Measurements from ENCODE around the gene ADGRG6.
"Not testable (repeated sequence)": the region's sequence is repeated elsewhere in the genome, so short reads cannot be mapped to it uniquely, and the experiment has no call there.

Gene ADGRG6

DNA sequence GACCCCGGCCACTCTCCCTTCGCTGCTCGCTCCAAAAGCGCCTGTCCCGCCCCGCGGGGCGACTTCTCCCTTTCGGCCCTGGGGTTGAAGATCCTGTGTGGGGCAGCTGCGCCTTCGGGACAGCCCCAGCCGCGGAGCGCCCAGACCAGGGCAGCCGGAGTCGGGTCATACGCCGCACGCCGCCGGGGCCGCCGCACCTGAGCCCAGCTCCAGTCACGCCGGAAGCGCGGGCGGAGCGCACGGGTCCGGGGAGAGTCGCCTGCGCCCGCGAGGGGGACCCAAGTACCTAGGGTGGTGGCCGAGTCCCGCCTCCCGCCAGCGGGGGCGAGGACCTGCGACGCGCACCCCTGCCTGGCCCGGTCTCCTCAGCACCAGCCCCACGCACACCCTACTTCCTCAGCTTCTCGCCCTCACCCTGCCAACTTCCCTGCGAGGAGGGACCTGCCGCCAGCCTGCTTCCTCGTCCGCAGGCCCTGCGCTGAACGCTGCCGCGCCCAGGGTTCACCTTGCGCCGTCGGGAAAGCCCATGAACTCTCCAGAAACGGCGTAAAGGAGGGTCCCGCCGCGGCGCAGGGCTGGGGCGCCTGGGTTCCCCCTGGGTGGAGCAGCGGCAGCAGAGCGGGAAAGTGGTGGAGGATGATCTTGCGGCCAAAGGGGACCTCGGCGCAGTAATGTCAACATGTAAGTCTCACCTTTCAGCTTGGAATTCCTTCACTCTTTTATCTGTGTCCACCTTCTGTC is at the start of gene ADGRG6:
ADGRG6 (plus strand) TSS at position 357 of the 741 bp plus-strand sequence; CDS start at position 680, 323 bp downstream.
- DNase-seq (ENCODE audit: low read depth), result no peak

DNA sequence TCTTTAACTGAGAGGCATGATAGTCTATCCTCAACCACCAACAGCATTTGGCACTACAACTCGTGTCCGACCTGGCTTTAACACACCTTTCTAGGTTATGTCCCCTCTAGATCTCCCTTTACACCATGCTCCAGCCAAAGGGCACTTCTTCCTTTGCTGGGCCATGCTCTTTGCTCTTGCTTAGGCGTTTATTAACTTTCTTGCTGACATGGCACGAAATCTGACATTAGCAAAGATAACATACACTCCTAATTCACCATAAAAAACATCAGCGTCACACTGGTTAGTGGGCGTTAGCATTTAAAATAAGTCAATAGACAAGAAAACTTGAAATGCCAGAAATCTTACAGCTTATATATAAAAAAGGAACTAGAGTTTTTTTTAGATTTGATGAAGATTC is 47.3 kb upstream of the ADGRG6 start:
- DNase-seq (ENCODE audit: low read depth), result no peak

DNA sequence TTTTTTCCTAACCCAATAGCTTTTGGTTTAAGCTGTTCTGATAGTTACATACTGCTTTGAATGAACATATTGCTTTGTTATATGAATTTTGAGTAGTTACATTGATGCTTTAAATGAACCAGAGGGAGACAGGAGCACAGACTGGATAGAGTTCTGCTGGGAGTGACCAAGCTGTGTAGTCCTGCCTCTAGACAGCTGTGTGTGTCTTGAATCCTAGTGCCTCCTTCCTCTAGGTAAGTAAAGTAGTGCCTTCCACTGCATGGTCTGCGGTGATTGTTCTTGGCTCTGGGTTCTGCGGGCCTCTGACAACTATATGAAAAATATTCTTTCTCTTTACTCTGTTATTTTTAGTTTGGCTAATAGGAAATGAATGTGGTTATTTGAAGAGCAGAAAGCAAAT is 46.0 kb upstream of the ADGRG6 start:
- no peak for DNase-seq (ENCODE audit: low read depth)

DNA sequence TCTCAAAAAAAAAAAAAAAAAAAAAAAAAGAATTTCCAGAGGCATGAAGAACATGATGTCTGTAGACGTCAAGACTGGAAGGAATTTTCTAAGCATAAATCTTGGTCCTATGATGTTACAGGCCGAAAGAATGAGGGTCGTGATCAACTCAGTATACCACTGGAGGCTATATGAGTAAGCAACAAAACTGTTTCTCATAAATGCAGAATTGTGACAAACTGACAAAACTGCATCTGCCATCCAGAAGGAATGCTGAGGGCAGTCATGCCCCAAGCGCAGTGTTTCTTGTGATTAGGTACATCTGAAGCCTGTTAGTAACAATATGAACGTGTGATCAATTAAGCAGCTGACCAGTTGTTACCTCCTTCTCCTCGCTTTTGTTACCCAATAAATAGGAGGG is 43.5 kb upstream of the ADGRG6 start:
- no peak for DNase-seq (ENCODE audit: low read depth)

DNA sequence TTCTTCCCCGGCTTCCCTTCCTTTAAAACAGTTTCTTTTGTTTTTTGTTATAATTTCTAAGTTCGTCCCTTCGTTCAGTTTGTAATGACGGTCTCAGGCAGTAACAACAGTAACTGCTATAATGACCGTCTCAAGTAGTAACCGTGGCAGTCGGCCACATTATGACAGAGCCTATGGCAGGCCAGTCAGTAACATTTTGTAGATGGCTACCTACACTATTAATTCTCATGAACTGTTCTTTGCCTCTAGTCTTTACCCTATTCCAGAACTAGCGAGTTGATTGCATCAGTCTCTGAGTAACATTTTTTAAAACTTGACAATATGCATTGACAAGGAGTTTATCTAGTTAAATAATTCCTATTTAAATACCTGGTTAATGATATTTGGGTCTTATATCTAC is 43.0 kb upstream of the ADGRG6 start:
- DNase-seq (ENCODE audit: low read depth), result no peak

DNA sequence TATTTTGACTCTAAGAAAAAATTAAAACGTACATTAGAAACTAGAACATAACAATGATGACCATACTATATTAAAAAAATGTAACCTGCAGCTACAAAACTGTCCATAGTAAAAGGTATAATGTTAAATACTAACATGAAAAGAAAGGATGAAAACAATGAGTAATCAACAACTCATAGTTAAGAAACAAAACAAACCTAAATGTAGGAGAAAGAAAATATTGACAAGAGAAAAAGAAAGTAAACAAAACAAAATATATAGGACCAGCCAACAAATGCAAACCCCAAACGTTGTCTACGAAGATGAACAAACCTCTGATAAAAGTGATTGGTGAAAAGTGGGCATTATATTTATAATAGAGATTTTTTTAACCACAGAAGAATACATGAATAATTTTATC is 41.1 kb upstream of the ADGRG6 start:
- no peak for DNase-seq (ENCODE audit: low read depth)

DNA sequence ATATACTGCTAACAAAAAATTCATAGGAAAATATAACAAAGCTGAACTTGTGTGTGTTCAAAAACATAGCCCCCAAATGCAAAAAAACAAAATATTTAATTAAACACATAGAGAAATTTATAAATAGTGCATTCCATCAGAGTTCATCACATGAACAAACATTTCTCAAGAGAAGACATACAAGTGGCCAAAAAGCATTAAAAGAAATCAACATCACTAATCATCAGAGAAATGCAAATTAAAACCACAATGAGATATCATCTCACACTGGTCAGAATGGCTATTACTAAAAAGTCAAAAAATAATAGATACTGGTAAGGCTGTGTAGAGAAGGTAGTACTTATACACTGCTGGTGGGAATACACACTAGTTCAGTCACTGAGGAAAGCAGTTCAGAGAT is 39.6 kb upstream of the ADGRG6 start:
- DNase-seq (ENCODE audit: low read depth), result no peak

DNA sequence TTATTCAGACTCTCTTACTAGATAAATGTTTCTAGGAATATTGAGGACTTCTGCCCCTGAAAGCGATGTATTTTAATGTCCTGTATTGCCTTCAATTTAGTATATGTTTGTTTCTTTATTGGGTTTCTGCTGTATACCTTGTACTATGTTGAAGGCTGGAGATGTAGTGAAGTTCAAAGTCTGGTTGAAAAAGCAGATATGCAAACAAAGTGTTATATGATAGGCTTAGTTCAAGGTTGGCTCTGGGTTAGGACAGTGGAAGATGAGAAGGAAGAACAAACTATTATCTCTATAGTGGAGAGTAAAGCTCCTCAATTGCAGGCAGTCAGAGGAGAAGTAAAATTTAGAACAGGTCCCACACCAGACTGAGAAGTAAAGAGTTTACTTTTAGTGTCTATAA is 36.3 kb upstream of the ADGRG6 start:
- no peak for DNase-seq (ENCODE audit: low read depth)

DNA sequence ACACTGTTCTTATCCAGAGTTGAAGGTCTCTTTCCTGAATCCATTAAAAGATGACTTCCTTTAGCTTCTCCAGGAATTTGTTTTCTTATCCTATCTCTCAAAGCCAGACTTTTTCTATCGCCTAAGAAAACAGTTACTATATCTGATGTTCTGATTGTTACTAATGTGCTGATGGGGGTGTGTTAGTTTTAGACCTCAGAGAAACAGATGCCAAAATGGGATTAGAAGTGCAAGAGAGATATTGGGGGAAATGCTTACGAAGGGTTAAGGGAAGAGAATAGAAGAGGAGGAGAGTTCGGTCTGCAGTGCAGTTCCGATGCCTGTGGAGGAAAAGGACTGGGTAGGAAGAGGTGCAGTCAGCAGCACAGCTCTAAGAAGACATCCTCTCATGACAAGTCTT is 35.7 kb upstream of the ADGRG6 start:
- DNase-seq (ENCODE audit: low read depth), result no peak

DNA sequence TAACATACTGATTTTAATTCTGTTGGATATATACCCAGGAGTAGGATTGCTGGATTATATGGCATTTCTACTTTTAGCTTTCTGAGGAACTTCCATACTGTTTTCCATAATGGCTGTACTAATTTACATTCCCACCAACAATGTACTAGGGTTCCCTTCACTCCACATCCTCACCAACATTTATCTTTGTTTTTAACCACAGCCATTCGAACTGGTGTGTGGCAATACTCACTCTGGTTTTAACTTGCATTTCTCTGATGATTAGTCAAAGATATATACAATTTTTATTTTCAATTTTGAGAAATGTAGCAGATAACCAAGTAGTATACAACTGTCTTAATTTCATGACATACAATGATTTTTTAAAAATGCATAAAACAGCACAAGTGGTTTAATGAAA is 30.3 kb upstream of the ADGRG6 start:
- DNase-seq (ENCODE audit: low read depth), result no peak

DNA sequence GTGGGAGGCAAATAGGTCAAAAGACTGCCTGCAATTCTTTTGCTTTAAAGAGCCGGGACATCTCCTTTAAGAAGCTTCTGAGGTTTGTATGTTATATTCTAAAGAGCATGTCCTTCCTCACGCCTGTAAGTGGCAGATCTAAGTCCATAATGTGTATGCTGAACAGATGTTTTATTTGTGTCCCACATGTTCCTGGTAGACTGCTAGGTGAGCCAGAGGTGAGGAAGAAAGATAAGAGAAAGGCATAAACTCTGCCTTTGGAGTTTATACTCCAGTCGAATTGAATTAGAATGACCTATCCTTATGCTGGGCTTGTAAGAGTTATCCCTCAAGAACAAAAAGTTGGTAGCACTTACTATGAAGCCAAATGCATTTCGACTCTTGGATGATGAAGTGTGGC is 27.2 kb upstream of the ADGRG6 start:
- no peak for DNase-seq (ENCODE audit: low read depth)

DNA sequence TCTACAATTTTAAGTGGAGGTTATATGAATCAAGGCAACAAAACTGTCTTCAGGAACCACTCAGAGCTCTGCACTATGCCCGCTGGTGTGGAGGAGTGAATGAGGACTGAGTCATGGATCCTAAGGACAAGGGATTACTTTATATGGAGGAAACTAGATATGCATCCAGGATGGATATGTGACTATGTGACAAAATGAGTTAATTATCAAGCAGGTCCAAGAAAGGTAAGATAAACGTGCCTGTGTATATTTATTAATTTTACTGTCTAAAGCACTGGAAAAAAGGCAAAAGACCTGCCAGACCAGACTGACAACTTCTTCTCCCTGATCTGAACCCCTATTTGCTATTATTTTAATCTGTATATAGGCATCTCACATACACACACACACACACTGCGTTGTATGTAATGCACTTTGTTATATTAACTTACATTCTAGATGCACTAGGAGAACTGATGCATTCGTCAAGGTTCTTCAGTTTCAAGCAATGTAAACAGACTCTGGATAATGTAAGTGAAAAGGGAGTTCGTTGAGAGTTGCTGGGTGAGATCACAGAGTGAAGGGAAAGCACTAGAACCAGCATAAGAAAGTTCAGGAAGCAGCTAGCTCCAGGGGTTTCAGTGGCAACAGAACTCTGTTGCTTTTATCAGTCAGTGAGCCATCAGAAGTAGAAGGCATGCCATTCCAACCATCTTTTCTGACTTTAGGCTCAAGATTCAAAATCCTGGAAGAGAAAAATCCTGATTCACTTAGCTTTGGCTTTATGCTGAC is 26.4 kb upstream of the ADGRG6 start:
- DNase-seq (ENCODE audit: low read depth), result no peak

DNA sequence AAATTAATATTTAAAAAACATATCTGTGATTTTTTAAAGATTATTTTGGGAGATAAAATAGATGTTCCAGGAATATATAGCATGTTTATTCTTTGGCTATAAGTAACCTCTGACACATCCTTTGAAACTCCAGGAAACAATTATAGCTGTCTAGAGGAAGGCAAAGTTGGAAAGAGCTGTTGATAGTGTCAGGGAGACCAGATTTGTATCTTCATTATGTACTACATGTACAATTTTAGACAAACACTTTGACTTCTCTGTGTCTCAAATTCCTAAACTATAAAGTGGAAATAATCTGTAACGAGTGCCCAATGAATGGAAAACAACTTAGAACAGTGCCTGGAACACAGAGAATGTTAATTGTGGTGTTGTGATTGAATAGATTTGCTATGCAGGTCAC is 25.6 kb upstream of the ADGRG6 start:
- no peak for DNase-seq (ENCODE audit: low read depth)

DNA sequence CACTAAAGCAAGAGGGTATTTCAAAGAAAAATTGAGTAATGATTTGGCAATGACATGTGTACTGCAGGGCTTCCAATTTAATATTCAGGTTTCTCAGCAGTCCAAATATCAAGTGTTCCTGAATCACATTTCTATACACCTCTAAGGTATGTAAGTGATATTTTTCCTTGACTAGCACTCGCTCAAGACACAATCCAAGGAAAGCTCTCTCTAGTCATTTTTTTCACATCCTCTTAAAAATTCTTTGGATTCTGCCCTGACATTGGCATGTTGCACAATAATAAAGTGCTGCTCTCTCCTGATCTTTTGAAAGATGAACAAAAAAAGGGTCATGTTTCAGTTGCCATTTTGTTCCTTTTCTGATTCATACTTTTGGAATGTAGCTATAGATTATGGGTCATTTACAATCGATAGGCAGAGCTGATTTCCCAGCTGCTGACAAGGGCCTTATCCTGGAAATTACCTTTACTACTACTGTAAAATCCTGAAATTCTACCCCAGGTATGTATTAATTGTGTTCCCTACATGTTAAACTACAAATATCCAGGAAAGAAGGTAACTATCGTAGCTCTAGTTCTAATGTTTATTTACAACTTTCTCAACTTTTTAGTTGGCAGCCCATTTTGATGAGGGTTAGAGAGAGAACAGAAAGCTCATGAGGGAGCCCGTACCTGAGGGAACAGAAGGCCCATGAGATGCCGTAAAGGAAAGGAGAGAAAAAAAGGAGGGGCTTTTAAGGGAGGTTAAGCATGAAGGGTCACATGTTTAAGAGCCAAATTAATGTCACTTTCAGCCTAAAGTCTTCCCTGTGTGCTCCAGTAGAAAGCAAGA is 22.2 kb upstream of the ADGRG6 start:
- DNase-seq (ENCODE audit: low read depth), result no peak

DNA sequence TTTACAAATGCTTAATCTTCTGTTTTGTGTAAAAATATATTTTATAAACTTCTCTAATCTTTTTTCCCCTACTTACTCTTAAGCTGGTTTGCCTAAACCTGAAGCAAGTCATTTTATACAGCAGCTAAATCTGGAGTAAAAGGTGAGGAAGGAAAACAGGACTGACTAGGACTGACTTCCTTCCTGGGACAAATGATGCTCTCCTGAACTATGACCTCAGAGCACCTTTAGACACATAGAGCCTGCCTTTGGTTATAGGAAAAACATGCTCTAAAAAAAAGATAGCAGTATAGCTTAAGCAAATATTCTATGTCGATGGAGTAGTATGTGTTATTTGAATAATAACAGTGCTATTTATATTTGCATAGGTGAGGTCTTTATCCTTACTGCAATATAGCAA is 21.5 kb upstream of the ADGRG6 start:
- no peak for DNase-seq (ENCODE audit: low read depth)

DNA sequence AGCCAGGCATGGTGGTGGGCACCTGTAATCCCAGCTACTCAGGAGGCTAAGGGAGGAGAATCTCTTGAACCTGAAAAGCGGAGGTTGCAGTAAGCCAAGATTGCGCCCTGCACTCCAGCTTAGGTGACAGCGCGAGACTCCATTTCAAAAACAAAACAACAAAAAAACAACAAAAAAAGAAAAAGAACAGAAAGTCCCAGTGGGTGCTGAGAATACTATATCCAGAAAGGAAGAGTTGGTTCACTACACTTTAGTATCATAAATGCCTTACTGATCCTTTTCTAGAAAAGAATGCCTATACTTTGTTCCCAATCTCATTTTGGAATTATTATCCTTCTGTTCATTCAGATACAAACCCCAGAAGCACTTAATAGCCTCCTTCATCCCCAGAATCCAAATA is 20.9 kb upstream of the ADGRG6 start:
- DNase-seq (ENCODE audit: low read depth), result no peak

DNA sequence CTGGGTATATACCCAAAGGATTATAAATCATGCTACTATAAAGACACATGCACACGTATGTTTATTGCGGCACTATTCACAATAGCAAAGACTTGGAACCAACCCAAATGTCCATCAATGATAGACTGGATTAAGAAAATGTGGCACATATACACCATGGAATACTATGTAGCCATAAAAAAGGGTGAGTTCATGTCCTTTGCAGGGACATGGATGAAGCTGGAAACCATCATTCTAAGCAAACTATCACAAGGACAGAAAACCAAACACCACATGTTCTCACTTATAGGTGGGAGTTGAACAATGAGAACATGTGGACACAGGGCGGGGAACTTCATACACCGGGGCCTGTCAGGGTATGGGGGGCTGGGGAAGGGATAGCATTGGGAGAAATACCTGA is 18.7 kb upstream of the ADGRG6 start:
- DNase-seq (ENCODE audit: low read depth), result not testable (repeated sequence)

DNA sequence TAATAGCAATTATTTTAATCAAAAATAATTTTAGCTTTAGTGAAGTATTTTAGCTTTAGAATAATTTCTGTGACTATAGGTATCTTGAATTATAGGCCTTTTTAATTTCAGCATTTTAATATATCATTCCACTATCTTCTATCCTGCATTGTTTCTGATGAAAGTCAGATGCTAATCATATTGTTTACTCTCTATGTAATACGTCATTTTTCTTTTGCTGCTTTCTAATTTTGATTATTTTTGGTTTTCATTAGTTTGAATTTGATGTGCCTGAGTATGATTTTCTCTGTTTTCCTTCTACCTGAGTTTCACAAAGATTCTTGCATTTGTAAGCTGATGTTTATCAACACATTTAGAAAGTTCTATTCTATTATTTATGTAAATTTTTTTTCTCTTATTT is 17.4 kb upstream of the ADGRG6 start:
- DNase-seq (ENCODE audit: low read depth), result no peak

DNA sequence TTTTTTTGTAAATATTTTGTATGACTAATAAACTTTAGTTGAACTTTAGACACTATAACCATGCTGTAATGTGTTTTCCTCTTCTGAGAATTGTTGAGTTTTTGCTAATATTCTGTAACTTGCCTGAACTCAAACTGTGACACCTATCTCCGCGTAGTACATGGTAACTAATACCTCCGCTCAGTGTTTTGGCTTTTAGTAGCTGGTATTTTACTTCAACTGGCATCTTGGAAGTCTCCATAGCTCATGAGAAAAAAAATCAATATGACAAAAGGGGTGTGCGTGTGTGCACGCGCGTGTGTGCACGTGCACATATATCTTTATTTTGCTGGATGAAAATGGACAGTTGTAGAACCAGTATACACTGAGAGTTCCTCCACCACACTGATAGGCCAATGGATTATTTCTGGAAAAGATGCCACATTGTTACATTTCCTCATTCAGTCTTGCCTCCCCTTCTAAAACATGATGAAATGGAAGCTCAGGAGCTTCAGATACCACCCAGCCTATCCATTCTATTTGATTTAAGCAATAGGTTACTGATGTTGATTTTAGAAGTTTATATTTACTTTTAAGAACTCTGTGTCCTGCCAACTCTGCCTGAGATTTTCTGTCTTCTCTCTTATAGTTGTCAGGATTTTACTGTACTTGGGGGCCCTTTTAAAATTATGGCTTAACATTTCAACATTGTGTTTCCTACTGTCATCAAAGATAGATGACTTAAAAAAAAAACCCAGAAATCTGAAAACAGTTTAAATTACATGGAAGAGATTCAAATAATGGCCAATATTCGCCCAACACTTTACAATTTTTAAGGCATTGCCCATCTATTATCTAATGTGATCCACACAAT is 16.3 kb upstream of the ADGRG6 start:
- no peak for DNase-seq (ENCODE audit: low read depth)

DNA sequence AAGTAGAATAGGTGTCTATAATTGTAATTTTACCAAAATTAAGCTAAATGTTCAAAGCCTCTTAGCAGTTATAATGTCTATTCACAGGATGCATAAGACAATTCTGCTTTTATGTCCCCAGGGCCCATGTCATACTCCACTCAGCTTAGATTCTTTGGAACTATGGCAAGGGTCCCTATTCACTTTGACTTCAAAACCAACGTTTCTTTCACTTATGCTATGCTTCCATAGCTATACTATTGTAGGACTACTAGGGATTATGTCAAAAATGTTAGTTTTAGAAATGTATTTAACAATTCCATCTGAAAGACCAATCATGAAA is 15.8 kb upstream of the ADGRG6 start:
- DNase-seq (ENCODE audit: low read depth), result no peak

DNA sequence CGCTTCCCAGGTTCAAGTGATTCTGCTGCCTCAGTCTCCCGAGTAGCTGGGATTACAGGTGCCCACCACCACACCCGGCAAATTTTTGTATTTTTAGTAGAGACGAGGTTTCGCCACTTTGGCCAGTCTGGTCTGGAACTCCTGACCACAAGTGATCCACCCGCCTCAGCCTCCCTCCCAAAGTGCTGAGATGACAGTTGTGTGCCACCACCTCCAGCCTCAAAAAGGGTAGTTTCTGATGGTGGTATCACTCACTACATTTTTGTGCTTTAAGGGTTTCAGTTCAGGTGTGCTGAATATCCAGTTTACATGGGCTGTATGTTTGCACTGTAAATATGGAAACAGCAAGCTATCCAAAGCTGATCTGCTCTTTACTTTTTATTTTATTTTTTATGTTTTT is 12.1 kb upstream of the ADGRG6 start:
- no peak for DNase-seq (ENCODE audit: low read depth)

DNA sequence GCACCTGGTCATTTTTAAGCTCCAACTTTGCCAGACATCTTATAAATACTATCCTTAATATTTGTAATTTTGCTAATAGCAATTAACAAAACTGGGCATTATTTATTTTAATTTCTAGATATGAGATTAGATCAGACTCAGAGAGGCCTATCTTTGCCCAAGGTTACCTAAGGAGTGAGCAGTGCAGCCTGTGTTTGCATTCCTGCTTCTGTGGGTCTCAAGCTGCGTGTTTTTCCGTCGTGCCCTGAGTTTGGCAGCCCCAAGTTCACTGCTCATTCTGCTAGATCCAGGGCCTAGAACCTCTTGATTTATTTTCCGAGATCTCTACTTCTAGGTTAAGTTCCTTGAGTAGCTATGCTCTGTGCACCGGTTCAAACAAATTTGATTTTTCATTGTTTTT is 11.0 kb upstream of the ADGRG6 start:
- no peak for DNase-seq (ENCODE audit: low read depth)
